ENCODE results near the gene PER1.
A peak's percentile ranks its signal among the peaks of the same experiment; 100 is the strongest.

Gene PER1

GRCh38 chr17:8155231-8155995, 3.2 kb upstream of the PER1 start:
- ChIA-PET CTCF (interaction anchor here (1.4 to 8.6 kb wide), 6 partner anchors 17 to 95 kb away, joined by 4 to 41 read pairs (median 12); partner anchors contain the start of genes ALOXE3 and HES7), POLR2A (interaction anchor here (1.8 to 2.2 kb wide), 2 partner anchors 17 to 32 kb away, joined by 5 to 10 read pairs; no protein-coding TSS in a partner anchor)
- DNase-seq (ENCODE audit: low read depth, low spot score), result no peak

GRCh38 chr17:8154608-8155155, 2.5 kb upstream of the PER1 start:
- TF ChIP-seq CTCF (IDR thresholded peaks at IDR 0.05; ENCODE audit: insufficient read depth, low read length, missing control alignments), result no peak
- POLR2A ChIA-PET, result interaction anchor here (1.6 to 2.2 kb wide), 2 partner anchors 18 to 21 kb away, joined by 4 to 10 read pairs; no protein-coding TSS in a partner anchor
- CTCF ChIA-PET, result interaction anchor here (1.2 to 4.3 kb wide), 4 partner anchors 17 to 95 kb away, joined by 3 to 29 read pairs (median 10); partner anchors contain the start of gene ALOXE3
- no peak for DNase-seq (ENCODE audit: low read depth, low spot score)
- peak overlapping the region; percentile 27 for H3K4me3 ChIP-seq (ENCODE audit: low read depth, low read length)

More at GRCh38 chr17:8155231-8155995, 3.2 kb upstream of the PER1 start:
- H3K4me3 ChIP-seq (ENCODE audit: low read depth, low read length), result peak overlapping the region; percentile 70
- no peak for TF ChIP-seq CTCF (IDR thresholded peaks at IDR 0.05; ENCODE audit: insufficient read depth, low read length, missing control alignments)

GRCh38 chr17:8153957-8154607, 1.9 kb upstream of the PER1 start:
- peak; percentile 95 for DNase-seq (ENCODE audit: low read depth, low spot score)
- ChIA-PET POLR2A (interaction anchor here (1.6 to 2.2 kb wide), 2 partner anchors 19 to 21 kb away, joined by 4 to 10 read pairs; no protein-coding TSS in a partner anchor), CTCF (interaction anchor here (1.2 to 4.3 kb wide), 3 partner anchors 16 to 35 kb away, joined by 3 to 29 read pairs (median 14); partner anchors contain the start of gene ALOXE3)
- TF ChIP-seq CTCF (IDR thresholded peaks at IDR 0.05; ENCODE audit: insufficient read depth, low read length, missing control alignments), result no peak
- peak overlapping the region; percentile 34 for H3K4me3 ChIP-seq (ENCODE audit: low read depth, low read length)

- peak overlapping the region; percentile 34 for H3K4me3 ChIP-seq (ENCODE audit: low read depth, low read length)
- peak; percentile 94 for DNase-seq (ENCODE audit: low read depth, low spot score)
- ChIA-PET CTCF (interaction anchor here (1.2 to 4.3 kb wide), 3 partner anchors 15 to 35 kb away, joined by 3 to 29 read pairs (median 14); partner anchors contain the start of gene ALOXE3), POLR2A (interaction anchor here (0.7 to 2.2 kb wide), 3 partner anchors 14 to 20 kb away, joined by 4 to 10 read pairs (median 4); no protein-coding TSS in a partner anchor)
- TF ChIP-seq CTCF (IDR thresholded peaks at IDR 0.05; ENCODE audit: insufficient read depth, low read length, missing control alignments), result no peak
Measured at GRCh38 chr17:8153525-8153956, 1.3 kb upstream of the PER1 start.

GRCh38 chr17:8153031-8153451, 837 bp upstream of the PER1 start:
- CTCF ChIA-PET, result interaction anchor here (3.4 to 4.3 kb wide), 2 partner anchors 15 to 34 kb away, joined by 14 to 29 read pairs; partner anchors contain the start of gene ALOXE3
- no peak for TF ChIP-seq CTCF (IDR thresholded peaks at IDR 0.05; ENCODE audit: insufficient read depth, low read length, missing control alignments)
- POLR2A ChIA-PET, result interaction anchor here (0.7 to 2.2 kb wide), 2 partner anchors 14 to 20 kb away, joined by 4 to 10 read pairs; no protein-coding TSS in a partner anchor
- DNase-seq (ENCODE audit: low read depth, low spot score), result no peak
- H3K4me3 ChIP-seq (ENCODE audit: low read depth, low read length), result no peak overlapping the region

Data from AG04449 (cell line).